HG02610 (cell line): ENCODE measurements around the gene TSNAXIP1.

ENCODE experiments used
- ATAC-seq: cut with Tn5 transposase; IDR thresholded peaks from one replicate; pipeline ENCODE4 v1.9.1; 2021; ENCODE audit warnings: mild to moderate bottlenecking, moderate library complexity; ENCODE audit not compliant: unreplicated experiment

TSNAXIP1 gene

DNA sequence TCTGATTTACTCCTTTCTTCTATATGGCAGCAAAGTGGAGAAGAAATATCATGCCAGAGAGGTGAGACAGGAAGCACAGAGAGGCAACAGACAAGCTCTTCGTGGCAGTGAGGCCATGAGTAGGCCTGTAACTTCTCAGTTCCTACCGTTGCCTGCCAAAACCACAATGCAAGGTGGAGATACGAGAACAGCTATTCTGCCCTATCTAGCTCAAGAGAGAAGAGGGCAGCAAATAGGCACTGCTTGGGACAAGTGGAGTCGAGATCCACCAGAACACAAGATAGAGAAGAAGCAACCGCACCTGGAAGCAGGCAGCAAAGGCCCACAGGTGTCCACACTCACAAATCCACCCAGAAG is 25.1 kb upstream of the TSNAXIP1 start:
- no peak for ATAC-seq

DNA sequence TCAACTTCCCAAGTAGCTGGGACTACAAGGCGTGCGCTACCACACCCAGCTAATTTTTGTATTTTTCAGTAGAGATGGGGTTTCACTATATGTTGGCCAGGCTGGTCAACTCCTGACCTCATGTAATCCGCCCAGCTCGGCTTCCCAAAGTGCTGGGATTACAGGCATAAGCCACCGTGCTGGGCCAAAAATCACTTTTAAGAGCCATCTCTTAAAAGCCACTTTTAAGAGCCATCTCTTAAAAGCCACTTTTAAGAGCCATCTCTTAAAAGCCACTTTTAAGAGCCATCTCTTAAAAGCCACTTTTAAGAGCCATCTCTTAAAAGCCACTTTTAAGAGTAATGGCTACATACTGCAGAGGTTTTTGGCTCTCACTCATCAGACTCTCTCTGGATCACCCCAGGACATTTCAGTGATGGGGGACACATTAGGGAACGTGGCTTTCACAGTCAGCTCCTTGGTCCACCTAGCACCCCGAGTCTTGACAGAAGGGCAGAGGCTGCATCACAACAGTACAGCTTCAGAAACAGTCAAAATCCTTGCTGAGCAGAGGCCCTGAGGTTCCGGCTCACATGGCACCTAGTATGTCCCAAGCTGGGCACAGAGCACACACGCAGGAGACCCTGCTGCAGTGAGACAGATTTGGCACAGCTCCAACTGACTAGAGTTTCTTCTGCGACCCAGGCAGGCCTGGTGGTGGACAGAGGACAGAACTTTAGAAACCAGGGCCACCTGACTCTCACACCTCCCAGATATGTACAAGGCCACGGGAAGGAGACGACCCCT is 23.9 kb upstream of the TSNAXIP1 start:
- ATAC-seq, result no peak

DNA sequence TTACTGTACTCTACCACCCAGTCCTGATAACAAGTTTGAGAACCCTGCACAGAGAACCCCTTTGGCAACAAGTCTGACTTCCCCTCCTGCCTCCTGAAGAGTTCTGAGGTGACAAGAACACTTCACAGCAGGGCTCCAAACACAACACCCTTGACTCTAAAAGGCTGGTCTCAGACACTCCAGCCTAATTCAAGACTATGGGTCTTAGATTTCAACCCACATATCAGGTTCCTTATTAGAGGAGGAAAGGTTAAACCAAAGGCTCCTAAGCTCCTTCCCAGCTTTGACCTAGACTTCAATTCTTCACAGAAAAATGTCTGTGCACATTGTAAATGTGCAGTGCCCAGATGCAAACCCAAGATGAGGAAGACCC is 23.4 kb upstream of the TSNAXIP1 start:
- no peak for ATAC-seq

GRCh38 chr16:67786491-67786890 is 20.2 kb upstream of the TSNAXIP1 start:
- peak; percentile 49 for ATAC-seq

GRCh38 chr16:67790071-67790470 is 16.6 kb upstream of the TSNAXIP1 start:
- ATAC-seq, result no peak

- ATAC-seq, result no peak
Measured at GRCh38 chr16:67796099-67796718, 10.5 kb upstream of the TSNAXIP1 start.

DNA sequence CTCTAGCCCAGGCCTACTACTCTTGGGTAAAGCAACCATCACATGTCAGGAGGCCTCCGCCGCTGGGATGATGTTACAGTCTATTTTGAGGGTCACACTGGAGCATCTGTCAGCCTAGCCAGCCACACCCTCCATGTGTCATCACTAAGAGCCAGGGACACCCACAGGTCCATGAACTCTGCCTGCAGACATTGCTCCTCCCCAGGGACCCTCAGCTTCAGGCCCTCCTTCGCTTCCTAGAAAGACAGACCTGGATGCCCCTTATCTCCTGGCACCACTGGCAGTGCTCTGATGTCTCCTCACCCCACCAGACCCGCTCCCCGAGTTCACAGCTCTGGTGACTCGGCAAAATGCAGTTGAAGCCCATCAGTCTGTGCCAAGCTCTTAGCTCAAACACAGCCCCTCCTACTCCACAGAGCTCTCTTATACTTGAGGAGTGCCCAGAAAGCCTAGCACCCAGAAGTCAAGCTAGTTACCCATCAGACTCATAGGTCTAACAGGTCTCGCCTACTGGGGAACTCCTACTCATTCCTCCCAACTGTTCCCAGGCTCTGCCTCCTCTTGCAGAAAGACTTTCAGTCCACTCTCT is 6.3 kb upstream of the TSNAXIP1 start:
- no peak for ATAC-seq

GRCh38 chr16:67801241-67801640 is 5.4 kb upstream of the TSNAXIP1 start:
- no peak for ATAC-seq

DNA sequence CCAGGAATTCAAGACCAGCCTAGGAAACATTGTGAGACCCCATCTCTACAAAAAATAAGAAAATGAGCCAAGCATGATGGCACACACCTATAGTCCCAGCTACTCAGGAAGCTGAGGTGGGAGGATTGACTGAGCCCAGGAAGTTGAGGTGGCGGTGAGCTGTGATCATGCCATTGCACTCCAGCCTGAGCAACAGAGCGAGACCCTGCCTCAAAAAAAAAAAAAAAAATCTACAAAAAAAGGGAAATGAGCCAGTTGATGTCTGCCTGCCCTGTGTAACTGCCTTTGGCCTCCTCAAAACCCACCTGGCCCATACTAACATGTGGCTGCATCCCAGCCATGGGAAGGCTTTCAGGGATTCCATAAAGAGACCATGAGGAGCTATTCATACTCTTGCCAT is 4.8 kb upstream of the TSNAXIP1 start:
- ATAC-seq, result no peak

DNA sequence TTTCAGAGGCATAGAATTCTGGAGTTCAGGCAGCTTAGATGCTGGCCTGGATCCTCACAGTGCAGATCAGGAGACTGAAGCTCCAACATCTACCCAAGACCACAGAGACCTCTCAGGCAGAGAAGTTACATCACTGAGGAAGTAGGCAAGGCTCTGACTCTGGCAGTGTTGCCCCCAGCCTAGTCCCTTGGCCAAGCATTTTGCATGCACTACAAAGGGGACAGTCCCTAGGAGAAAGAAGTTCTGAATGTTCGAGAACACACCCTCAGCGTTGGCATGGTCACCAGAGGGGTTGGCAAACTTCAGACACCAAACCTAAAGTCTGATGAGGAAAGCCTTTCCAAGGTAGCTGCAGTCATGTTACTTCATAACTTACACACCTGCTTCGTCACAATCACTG is 2.8 kb upstream of the TSNAXIP1 start:
- no peak for ATAC-seq

DNA sequence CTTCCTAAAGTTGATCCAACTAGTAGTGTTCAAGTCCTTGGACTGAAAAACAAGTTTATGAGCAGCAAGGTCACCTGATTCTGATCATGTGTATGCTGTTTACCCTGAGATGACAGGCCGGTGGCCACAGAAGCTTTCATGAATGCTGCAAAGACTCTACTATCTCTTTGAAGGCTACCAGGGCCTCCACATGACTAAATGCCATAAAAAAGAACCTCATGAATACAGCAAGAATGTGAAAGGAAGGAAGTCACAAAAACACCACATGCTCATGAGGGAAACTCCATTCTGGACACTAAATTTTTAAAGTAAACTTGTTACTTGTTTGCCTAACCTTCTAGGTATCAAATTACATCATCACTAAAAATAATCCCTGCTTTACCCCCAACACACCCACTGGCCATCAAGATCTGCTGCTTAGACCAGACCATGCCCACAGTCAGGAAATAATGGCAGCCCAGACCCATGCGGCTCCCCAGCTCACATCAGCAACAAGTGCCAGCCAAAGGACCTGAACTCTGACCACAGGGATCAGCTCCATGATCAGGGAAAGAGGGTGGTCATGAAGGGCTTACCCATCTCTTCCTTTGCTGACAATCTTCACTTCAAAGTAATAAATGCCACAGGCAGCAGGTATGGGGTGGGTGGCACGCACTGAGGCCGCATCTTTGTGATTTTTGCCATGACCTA is 1.7 kb upstream of the TSNAXIP1 start:
- ATAC-seq, result no peak

- no peak for ATAC-seq
Measured at GRCh38 chr16:67805718-67806427, 816 bp upstream of the TSNAXIP1 start.

- ATAC-seq, result no peak
Measured at GRCh38 chr16:67807148-67807682, 526 bp downstream of the TSNAXIP1 start.

DNA sequence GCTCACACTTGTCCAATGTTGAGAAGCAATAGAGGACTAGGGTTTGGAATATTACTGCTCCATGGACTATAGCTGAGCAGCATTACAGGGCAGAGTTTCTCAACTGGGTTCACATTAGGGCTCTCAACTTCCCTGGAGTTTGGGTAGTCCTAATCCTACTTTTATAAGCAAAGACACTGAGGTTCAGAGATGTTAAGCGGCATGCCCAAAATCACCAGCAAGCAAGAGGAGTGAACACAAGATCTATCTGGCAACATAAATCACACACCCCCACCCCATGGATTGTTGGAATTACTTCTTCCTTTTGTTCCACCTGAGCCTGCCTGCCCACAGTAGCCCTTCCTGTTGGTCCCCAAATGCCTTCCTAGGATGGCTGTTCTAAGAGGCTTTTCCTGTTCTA is 5.2 kb downstream of the TSNAXIP1 start:
- no peak for ATAC-seq

GRCh38 chr16:67814567-67814966 is 7.9 kb downstream of the TSNAXIP1 start:
- ATAC-seq, result no peak

- no peak for ATAC-seq
Measured at GRCh38 chr16:67820608-67821259, 14.0 kb downstream of the TSNAXIP1 start.

DNA sequence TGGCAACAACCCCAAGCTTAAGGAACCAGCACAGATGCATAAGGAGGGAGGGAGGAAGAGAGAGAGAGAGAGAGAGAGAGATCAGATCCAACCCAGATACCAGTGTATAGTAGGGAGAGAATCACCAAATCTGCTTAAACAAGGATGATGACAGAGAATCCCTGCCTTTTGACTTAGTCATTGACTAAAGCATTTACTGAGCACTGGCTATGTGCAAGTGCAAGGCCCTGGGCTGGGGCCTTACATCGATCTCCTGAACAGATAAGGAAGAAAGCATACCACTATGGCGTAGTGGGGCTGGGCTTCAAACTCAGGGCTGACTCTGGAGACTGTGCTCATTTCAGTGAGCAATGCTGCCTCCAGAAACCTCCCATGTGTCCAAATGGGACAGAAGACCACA is 15.8 kb downstream of the TSNAXIP1 start:
- no peak for ATAC-seq

DNA sequence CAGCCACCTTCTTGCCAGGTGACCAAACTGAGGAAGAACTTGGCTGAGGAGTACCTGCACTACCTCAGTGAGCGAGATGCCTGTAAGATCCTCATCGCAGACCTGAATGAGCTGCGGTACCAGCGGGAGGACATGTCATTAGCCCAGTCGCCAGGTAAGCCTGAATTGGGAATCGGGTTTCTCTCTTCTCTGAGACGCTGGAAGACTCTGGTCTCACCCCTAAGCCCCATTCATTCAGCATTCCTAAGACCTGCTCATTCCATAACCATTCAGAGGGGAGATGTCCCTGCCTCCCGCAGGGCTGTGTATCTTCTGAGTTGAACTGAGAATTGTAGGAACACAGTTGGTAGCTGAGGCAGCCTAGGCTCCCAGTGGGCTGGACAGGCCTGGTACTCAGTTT is 18.4 kb downstream of the TSNAXIP1 start:
- no peak for ATAC-seq

DNA sequence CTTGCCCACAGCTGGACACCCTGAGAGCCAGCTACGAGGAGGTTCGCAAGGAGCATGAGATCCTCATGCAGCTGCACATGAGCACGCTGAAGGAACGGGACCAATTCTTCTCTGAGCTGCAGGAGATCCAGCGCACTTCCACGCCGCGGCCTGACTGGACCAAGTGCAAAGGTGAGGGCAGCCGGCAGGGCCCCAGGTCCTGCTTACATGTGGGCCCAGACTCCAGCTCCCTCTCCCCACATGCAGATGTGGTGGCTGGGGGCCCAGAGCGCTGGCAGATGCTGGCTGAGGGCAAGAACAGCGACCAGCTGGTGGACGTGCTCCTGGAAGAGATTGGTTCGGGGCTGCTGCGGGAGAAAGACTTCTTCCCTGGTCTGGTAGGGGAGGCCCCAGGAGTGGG is 19.2 kb downstream of the TSNAXIP1 start:
- ATAC-seq, result no peak

GRCh38 chr16:67828651-67829050 is 22.0 kb downstream of the TSNAXIP1 start:
- no peak for ATAC-seq
